Activated naive CD8-positive, alpha-beta T cell treated with anti-CD3 and anti-CD28 coated beads, Interleukin-2, amount 10 ng/mL, durations not matched to agents 7 days and 5 days (primary cell): ENCODE results near the gene AASDHPPT. TPM values are rescaled to one million over a fixed set of nuclear protein-coding genes. Genes with fewer than 3 reads are reported as not detected.

ENCODE experiments used
- ATAC-seq: fragments of 150-1000 bp; cut with Tn5 transposase; one replicate; pipeline ENCODE4 v1.10.0; 2021; ENCODE audit warnings: low read depth, moderate library complexity
- POLR2A ChIA-PET: fragments of 350-600 bp; sonication (Branson Sonifier 250); formaldehyde crosslinking; loops from one replicate; lab custom pipeline; 2021; ENCODE audit warnings: antibody characterized with exemption; lab: Charles Lee
- DNase-seq: peaks from one replicate; pipeline ENCODE4 v3.0.0; 2021
- H3K27ac Mint-ChIP-seq: one replicate; pipeline ENCODE4 v1.8.0; 2022; ENCODE audit warnings: mild to moderate bottlenecking, mixed read lengths
- H3K27me3 Mint-ChIP-seq: one replicate; pipeline ENCODE4 v1.8.0; 2022; ENCODE audit warnings: mild to moderate bottlenecking, moderate library complexity, mixed read lengths
- H3K36me3 Mint-ChIP-seq: one replicate; pipeline ENCODE4 v1.8.0; 2021; ENCODE audit warnings: mild to moderate bottlenecking, mixed read lengths
- H3K4me1 Mint-ChIP-seq: one replicate; pipeline ENCODE4 v1.8.0; 2021; ENCODE audit warnings: mixed read lengths
- H3K4me3 Mint-ChIP-seq: one replicate; pipeline ENCODE4 v1.8.0; 2022; ENCODE audit warnings: mild to moderate bottlenecking, moderate library complexity, mixed read lengths
- H3K9me3 Mint-ChIP-seq: one replicate; pipeline ENCODE4 v1.8.0; 2021; ENCODE audit warnings: mixed read lengths
- total RNA-seq, 2 experiments: library from RNA; stranded (reverse); gene quantifications; one replicate each; pipeline ENCODE4 v1.2.3, GENCODE V29; 2021

The AASDHPPT gene
- total RNA-seq, 2 experiments from 2014 or later: 29.8 to 33.9 TPM

- Mint-ChIP-seq H3K36me3 (peaks cover 11% of the 10 kb centered on the region), H3K9me3 (no peaks in the 10 kb centered on the region), H3K4me1 (peaks cover 4% of the 10 kb centered on the region), H3K4me3 (no peak overlapping the region), H3K27me3 (no peaks in the 10 kb centered on the region), H3K27ac (no peak overlapping the region)
- DNase-seq (no peak), ATAC-seq (no peak)
- POLR2A ChIA-PET: no interaction called here
Measured at GRCh38 chr11:106061954-106062949, 15.2 kb upstream of the AASDHPPT start.

GRCh38 chr11:106063009-106063408 is 14.5 kb upstream of the AASDHPPT start:
- H3K4me1 Mint-ChIP-seq: peaks cover 4% of the 10 kb centered on the region
- no peaks in the 10 kb centered on the region for H3K9me3 Mint-ChIP-seq
- H3K4me3 Mint-ChIP-seq: no peak overlapping the region
- no peaks in the 10 kb centered on the region for H3K27me3 Mint-ChIP-seq
- ATAC-seq: no peak
- POLR2A ChIA-PET: no interaction called here
- H3K27ac Mint-ChIP-seq: no peak overlapping the region
- H3K36me3 Mint-ChIP-seq: peaks cover 8% of the 10 kb centered on the region
- no peak for DNase-seq

- Mint-ChIP-seq H3K4me1 (peaks cover 6% of the 10 kb centered on the region), H3K27ac (no peak overlapping the region), H3K4me3 (no peak overlapping the region), H3K27me3 (no peaks in the 10 kb centered on the region), H3K9me3 (no peaks in the 10 kb centered on the region), H3K36me3 (peaks cover 12% of the 10 kb centered on the region)
- POLR2A ChIA-PET: no interaction called here
- ATAC-seq (no peak), DNase-seq (no peak)
Measured at GRCh38 chr11:106070606-106071005, 6.9 kb upstream of the AASDHPPT start.

- Mint-ChIP-seq H3K27me3 (no peaks in the 10 kb centered on the region), H3K36me3 (peaks cover 10% of the 10 kb centered on the region)
- no peak for DNase-seq
Measured at GRCh38 chr11:106072804-106073203, 4.7 kb upstream of the AASDHPPT start.

GRCh38 chr11:106076171-106076918 is 1.1 kb upstream of the AASDHPPT start:
- H3K9me3 Mint-ChIP-seq: no peaks in the 10 kb centered on the region
- POLR2A ChIA-PET: interaction anchor here (1.0 to 1.4 kb wide), 5 partner anchors 10 to 1381 kb away, joined by 3 to 7 read pairs (median 4); partner anchors contain the start of genes CWF19L2 and MSANTD4
- peaks cover 14% of the 10 kb centered on the region for H3K36me3 Mint-ChIP-seq
- peak overlapping the region; percentile 97 for H3K4me3 Mint-ChIP-seq
- peaks cover 34% of the 10 kb centered on the region for H3K4me1 Mint-ChIP-seq
- peak overlapping the region; percentile 95 for H3K27ac Mint-ChIP-seq
- DNase-seq: no peak
- H3K27me3 Mint-ChIP-seq: no peaks in the 10 kb centered on the region
- no peak for ATAC-seq

More at GRCh38 chr11:106072804-106073203, 4.7 kb upstream of the AASDHPPT start:
- no peak for ATAC-seq
- Mint-ChIP-seq H3K4me3 (no peak overlapping the region), H3K27ac (no peak overlapping the region), H3K4me1 (peaks cover 15% of the 10 kb centered on the region), H3K9me3 (no peaks in the 10 kb centered on the region)
- POLR2A ChIA-PET: no interaction called here

GRCh38 chr11:106076919-106077608 is 398 bp upstream of the AASDHPPT start, which contains the start of gene KBTBD3:
TSS of gene KBTBD3 (minus strand) at chr11:106077347. CDS start at chr11:106059097, 18,250 bp downstream.
- Mint-ChIP-seq H3K27ac (peak within 1 kb of the TSS; percentile 95), H3K4me1 (peaks cover 36% of the 10 kb centered on the region)

GRCh38 chr11:106082096-106082495 is 4.6 kb downstream of the AASDHPPT start:
- Mint-ChIP-seq H3K4me3 (no peak overlapping the region), H3K27ac (no peak overlapping the region), H3K27me3 (no peaks in the 10 kb centered on the region), H3K9me3 (no peaks in the 10 kb centered on the region), H3K4me1 (peaks cover 30% of the 10 kb centered on the region), H3K36me3 (peaks cover 21% of the 10 kb centered on the region)
- DNase-seq (no peak), ATAC-seq (no peak)
- POLR2A ChIA-PET: no interaction called here

More at GRCh38 chr11:106076919-106077608, 398 bp upstream of the AASDHPPT start, which contains the start of gene KBTBD3:
- Mint-ChIP-seq H3K27me3 (no peaks in the 10 kb centered on the region), H3K9me3 (no peaks in the 10 kb centered on the region), H3K4me3 (peak within 1 kb of the TSS; percentile 97), H3K36me3 (peaks cover 18% of the 10 kb centered on the region)
- peak; percentile 97 for ATAC-seq
- peak; percentile 91 for DNase-seq
- POLR2A ChIA-PET: interaction anchor here (1.0 to 1.4 kb wide), 4 partner anchors 10 to 1381 kb away, joined by 3 to 7 read pairs (median 4); partner anchors contain the start of genes CWF19L2 and MSANTD4

GRCh38 chr11:106086135-106086534 is 8.7 kb downstream of the AASDHPPT start:
- POLR2A ChIA-PET: interaction anchor here (1.6 kb wide), 1 partner anchor 10 kb away, joined by 3 read pairs; the partner anchor contains the start of gene KBTBD3
- ATAC-seq: no peak
- Mint-ChIP-seq H3K27ac (no peak overlapping the region), H3K9me3 (no peaks in the 10 kb centered on the region), H3K36me3 (peaks cover 17% of the 10 kb centered on the region), H3K4me1 (peaks cover 22% of the 10 kb centered on the region), H3K27me3 (no peaks in the 10 kb centered on the region), H3K4me3 (no peak overlapping the region)
- DNase-seq: no peak

GRCh38 chr11:106086850-106087249 is 9.4 kb downstream of the AASDHPPT start:
- H3K36me3 Mint-ChIP-seq: peaks cover 16% of the 10 kb centered on the region

GRCh38 chr11:106087815-106088435 is 10.5 kb downstream of the AASDHPPT start:
- Mint-ChIP-seq H3K27ac (no peak overlapping the region), H3K4me1 (peaks cover 21% of the 10 kb centered on the region), H3K27me3 (no peaks in the 10 kb centered on the region), H3K36me3 (peaks cover 19% of the 10 kb centered on the region), H3K4me3 (no peak overlapping the region), H3K9me3 (no peaks in the 10 kb centered on the region)
- DNase-seq (peak; percentile 37), ATAC-seq (no peak)
- POLR2A ChIA-PET: no interaction called here

More at GRCh38 chr11:106086850-106087249, 9.4 kb downstream of the AASDHPPT start:
- POLR2A ChIA-PET: interaction anchor here (1.6 kb wide), 1 partner anchor 10 kb away, joined by 3 read pairs; the partner anchor contains the start of gene KBTBD3
- no peak for DNase-seq
- no peak for ATAC-seq
- Mint-ChIP-seq H3K27ac (no peak overlapping the region), H3K4me1 (peaks cover 24% of the 10 kb centered on the region), H3K27me3 (no peaks in the 10 kb centered on the region), H3K4me3 (no peak overlapping the region), H3K9me3 (no peaks in the 10 kb centered on the region)

- no peak for DNase-seq
- POLR2A ChIA-PET: no interaction called here
- Mint-ChIP-seq H3K27ac (no peak overlapping the region), H3K4me3 (no peak overlapping the region), H3K9me3 (no peaks in the 10 kb centered on the region), H3K36me3 (peaks cover 19% of the 10 kb centered on the region), H3K4me1 (peaks cover 21% of the 10 kb centered on the region), H3K27me3 (no peaks in the 10 kb centered on the region)
- ATAC-seq: no peak
Measured at GRCh38 chr11:106088896-106089295, 11.4 kb downstream of the AASDHPPT start.

- H3K27ac Mint-ChIP-seq: peak overlapping the region; percentile 40
- POLR2A ChIA-PET: interaction anchor here (1.5 kb wide), 1 partner anchor 15 kb away, joined by 7 read pairs; the partner anchor contains the start of gene KBTBD3
- no peak for DNase-seq
Measured at GRCh38 chr11:106091480-106092123, 14.1 kb downstream of the AASDHPPT start.

More at GRCh38 chr11:106091480-106092123, 14.1 kb downstream of the AASDHPPT start:
- H3K4me3 Mint-ChIP-seq: no peak overlapping the region
- peaks cover 15% of the 10 kb centered on the region for H3K4me1 Mint-ChIP-seq
- ATAC-seq: peak; percentile 74
- H3K36me3 Mint-ChIP-seq: peaks cover 25% of the 10 kb centered on the region
- no peaks in the 10 kb centered on the region for H3K9me3 Mint-ChIP-seq
- H3K27me3 Mint-ChIP-seq: no peaks in the 10 kb centered on the region
